HG02588 (cell line): ENCODE measurements around the gene ARHGAP22.
"Not testable (repeated sequence)": the region's sequence is repeated elsewhere in the genome, so short reads cannot be mapped to it uniquely, and the experiment has no call there.

Source experiments
- ATAC-seq: cut with Tn5 transposase; IDR thresholded peaks from one replicate; pipeline ENCODE4 v1.9.1; 2021; ENCODE audit warnings: mild to moderate bottlenecking, moderate library complexity; ENCODE audit not compliant: unreplicated experiment

ARHGAP22 gene

DNA sequence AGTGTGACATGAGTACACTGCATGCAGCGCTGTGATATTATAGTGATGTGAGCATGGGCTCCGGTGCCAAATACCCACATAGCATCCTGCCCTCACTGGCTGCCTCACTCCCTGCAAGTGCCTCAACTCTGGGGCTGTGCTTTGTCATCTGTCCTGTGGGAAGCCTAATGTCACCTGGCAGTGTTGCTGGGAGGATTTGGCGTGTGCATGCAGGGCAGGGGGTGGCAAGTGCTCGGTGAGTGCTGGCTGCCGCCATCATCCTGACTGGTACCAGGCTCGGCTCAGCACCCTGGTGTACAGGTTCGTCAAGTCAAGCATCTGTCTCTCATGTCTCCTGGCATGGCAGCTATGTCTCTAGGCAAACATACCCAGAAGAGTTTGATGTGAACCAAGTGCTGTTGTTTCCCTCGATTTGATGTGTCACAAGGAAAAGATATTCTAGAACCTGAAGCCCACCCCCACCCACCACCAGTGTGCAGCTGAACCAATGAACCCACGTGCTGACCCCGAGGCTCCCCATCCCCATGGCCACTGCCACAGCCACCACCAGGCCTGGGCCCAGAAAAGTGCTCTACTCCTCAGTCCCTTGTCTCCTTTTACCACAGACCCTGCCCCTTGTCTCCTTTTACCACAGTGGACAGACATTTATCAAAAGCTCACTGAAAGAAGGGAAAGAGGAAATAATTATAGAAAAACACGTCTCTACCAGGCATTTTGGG is 162.6 kb downstream of the ARHGAP22 start:
- no peak for ATAC-seq

DNA sequence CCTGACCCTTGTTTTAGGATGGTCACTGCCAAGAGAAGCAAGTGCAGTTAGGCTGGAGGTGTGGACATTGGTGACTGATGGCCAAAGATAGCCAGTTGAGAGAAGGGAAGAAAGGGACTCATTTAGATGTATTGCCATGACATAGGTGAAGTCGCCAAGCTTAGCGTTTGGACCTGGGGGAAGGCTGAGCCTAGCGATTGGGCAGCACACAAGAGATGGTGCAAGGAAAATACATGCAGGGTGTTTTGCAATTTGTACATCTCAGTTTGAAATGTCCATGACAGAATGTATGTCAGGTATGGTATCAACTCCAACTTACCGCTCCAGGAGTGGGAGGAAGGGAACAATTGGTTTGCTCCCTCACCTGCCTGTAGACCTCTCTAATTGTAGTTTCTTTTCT is 164.1 kb downstream of the ARHGAP22 start:
- ATAC-seq: no peak

DNA sequence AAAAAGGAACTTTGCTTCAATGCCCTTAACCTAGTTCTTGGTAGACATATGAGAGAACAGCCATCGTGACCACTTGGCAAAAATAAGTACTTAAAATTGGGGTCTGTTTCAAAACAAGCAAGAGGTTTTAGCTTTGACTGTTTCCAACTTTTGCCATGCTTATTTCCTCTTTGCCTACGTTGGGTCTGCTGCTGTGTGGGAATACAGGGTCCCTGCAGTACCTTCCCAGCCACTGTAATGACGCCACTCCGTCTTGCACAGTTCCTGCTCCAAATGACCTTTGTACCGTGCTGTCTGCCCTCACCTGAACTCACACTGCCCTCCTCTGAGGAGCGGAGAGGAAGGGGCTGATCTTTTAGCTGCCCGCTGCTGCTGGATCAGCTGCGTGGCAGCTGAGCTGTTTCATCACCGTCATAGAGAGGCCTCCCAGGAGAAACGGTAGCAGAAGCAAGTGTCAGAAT is 165.3 kb downstream of the ARHGAP22 start:
- ATAC-seq: no peak

DNA sequence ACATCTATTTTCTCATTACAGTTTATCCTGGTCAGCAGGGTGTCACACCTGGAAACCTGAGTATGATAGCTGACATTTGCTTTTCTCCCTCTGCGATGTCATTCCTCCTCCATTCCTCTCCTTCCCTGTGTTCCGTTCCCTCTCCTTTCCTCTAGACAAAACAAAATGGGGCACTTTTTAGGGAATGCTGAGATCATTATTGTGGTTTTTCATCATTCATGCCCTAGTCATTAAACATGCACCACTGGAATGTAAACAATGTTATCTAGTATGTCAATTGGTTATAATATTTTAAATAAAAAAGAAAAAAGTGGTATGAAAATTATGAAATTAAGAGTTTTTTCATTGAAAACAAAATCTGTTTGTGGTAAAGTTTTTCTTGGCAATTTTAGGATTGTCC is 165.8 kb downstream of the ARHGAP22 start:
- ATAC-seq: no peak

DNA sequence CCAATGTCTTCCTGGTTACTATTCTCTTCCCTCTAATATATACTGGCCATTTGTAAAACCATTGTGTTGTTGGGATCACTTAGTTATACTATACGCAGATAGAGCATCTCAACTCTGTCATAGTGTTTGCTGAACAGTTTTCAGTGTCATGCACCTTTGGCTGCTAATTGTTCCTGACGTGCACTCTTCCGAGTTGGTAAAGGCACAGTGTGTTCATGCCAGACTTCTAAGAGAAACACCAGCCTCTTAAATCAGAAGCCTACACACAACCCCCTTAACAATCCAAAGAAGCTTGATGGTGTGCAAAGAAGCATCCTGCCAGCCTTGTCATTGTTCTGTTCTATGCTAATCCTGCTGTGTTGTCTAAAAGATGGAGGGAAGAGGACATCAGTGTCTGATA is 167.3 kb downstream of the ARHGAP22 start:
- ATAC-seq: no peak

DNA sequence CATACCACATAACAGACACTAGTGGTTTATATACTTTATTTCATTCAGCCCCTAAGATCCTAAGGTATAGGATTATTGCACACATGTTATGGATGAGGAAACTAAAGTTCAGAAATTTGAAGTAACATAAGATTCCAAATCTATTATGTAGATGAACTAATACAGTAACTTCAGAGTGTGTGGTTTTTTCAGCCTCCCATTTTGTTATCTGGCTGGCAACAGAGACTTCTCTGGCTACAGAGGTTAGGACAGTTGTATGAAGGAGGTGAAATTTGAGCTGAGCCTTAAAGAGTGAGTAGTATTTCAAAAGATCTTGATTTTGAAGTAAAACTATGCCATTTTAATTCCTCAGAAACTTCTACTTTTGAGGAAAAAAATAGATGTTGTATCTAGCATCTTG is 173.0 kb downstream of the ARHGAP22 start:
- ATAC-seq: no peak

DNA sequence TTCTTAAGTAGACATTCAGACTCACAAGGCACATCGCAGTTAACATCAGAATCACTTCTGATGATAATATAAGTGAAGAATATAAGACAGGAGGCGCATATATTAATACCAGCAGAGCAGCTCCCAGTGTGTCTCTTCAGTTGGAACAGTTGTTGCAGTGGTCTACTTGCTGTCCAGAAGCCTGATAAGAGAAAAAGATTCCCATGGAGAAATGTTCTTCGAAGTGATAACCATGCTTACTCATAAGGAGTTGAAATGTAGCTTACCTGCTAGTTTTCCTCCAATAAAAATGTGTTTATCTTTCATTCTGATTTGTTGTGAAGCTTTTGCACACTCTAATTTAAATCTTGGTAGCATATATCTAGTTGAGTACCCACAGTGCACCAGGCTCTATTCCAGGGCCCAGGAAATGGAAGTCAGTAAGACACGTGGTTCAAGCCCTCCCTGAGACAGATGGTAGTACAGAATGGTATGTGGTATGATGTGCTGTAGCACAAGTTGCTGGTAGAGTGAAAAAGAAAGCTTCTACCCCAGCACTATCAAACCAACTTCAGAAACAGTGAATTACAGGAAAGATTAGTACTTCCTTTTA is 174.4 kb downstream of the ARHGAP22 start:
- no peak for ATAC-seq

DNA sequence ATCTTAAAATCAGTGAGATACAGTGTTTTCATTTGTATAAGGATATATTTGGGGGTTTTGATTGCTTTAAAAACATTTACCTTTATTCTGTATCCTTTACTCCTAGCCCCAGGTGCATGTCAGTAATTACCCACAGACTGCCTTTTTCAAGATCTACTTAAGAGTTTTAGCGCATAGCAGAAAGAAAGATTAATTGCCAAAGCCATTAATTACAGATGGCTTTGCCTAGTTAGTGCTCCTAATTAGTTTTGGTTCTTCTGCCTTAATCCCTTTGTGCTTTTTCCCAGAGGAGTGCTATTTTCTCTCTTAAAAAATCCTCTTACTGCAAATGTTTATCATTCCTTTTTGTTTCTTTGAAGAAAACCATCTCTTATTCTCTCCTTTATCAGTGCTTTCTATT is 175.6 kb downstream of the ARHGAP22 start:
- ATAC-seq: no peak

DNA sequence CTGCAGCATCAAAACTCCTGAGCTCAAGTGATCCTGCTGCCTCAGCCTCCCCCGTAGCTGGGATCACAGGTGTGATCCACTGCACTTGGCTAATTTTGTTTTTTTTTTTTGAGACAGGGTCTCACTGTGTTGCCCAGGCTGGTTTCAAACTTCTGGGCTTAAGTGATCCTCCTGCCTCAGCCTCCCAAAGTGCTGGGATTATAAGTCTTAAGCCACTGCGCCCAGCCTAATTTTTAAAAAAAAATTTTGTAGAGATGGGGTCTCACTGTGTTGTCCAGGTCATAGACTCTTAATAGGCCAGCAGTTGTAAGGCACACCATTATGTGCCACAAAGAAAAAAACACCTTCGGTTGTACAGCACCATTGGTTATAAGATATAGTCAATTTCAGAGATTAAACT is 176.0 kb downstream of the ARHGAP22 start:
- no peak for ATAC-seq

DNA sequence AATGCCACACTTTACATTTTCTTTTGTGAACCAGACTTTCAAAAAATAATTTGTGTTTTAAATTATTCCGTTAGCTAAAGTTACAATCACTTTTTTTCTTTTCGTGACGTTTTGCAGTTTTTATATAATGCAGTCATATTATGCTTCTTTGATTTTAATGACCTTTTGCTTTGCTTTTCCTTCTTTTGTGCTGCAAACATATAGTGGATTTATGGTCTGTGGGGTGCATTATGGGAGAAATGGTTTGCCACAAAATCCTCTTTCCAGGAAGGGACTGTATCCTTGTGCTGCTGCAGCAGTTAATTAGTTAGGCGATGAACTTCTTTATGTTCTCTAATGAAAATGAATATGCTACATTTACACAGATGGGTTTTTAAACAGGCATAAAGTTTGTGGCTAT is 181.0 kb downstream of the ARHGAP22 start:
- ATAC-seq: no peak

DNA sequence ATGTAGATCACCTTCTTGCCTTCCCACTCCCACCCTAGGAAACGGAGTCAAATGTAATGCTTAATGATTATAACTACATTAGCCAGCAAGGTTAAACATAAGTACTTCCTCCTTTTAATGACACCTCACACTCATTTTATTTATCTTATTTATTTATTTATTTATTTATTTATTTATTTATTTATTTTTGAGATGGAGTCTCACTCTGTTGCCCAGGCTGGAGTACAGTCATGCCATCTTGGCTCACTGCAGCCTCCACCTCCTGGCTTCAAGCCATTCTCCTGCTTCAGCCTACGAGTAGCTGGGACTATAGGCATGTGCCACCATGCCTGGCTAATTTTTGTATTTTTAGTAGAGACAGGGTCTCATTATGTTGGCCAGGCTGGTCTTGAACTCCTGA is 183.0 kb downstream of the ARHGAP22 start:
- not testable (repeated sequence) for ATAC-seq

DNA sequence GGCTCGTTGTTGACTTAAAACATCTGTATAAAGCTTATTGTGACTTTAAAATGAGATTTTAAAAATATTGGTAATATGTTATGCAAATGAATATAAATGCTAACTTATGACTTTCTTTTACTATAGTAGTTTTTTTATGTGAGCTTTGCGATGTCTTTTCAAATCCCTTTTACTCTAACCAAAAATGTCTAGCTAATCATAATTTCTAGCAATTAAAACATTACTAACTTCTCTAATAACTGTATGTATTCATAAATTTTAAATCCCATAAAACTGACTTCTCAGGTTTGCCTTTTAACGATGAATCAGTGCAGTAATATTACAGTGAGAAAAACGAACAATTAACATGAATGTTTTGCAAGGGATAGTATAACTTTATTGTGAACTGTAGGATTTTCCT is 185.2 kb downstream of the ARHGAP22 start:
- no peak for ATAC-seq

DNA sequence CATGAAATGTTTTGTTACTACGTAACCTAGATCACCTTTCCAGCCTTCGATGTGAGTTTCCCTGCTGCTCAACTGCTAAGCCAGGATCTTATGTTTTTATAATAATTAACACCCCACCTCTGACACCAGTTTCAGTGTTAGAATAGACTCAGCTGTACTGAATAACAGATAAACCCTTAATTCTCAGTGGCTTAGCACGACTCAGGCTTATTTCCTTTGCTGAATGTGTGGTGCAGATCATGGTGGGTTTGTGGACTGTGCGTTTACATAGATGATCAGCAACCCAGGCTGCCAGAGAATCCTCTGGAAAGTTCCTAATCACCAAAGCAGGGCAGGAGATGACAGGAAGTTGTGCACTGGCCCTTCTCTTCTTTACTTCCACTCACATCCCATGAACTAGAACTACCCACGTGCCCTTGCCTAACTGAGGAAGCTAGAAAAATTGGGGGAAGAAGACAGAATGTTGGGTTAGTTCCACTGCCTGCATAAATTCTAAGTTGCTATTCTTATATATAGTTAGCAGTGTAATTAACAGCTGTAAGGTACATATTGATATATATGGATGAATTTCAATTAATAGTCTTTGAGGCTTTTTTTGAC is 186.6 kb downstream of the ARHGAP22 start:
- ATAC-seq: no peak

DNA sequence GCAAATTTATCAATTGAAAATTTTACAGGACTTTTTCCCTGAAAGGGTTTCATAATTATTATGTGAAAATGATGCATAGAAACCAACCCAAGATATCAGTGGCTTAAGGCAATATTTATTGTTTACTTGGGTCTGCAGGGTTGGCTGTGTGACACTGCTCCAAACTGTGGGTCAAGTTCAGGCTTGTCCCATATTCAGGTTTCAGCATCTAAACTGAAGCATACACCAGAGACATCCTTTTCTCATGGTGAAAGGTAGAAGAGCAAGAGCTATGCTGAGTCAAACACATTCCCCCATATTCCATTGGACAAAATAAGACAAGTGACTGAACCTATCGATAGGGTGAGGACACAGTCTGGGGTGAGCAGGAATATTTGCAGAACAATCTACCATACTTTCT is 187.5 kb downstream of the ARHGAP22 start:
- ATAC-seq: no peak

DNA sequence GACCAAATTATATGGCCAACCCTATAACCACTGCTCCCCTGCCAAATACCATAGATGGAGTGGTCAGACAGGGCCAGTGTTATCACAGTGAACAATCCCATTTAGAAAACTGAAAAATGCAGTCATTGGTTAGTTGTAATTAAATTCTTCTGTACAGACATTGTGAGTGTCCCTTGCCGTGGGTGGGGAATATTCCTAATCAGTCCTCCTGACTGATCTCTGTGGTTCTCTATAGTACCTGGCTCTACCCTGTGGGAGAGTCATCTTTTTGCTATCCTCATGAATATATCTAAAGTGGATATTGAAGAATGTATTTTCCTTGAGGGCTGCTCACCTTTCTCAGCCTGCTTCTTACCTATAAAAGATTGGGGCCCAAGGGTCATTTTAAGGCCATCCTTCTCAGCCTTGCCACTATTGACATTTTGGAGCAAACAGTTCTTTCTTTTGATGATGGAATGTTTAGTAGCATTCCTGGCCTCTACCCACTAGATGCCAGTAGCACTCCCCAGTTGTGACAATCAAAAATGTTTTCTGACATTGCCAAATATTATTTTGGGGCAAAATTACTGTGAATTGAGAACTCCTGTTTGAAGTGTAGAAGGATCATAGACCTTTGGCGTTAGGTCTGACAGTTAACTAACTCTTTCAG is 188.2 kb downstream of the ARHGAP22 start:
- no peak for ATAC-seq

DNA sequence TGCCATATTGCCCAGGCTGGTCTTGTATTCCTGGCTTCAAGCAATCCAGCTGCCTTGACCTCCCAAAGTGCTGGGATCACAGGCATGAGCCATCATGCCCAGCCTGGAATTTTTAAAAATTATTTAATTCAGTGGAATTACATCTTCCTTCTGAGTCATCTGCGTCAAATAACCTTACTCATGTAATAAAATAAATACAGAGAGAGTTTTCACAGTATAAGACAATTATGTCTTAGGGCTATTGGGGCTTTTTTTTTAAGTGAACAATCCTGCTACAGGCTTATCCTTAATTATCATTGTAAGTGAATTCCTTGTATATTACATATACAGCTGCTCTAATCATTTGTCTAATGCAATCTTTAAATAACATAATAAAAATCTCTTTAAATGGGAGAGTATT is 190.1 kb downstream of the ARHGAP22 start:
- no peak for ATAC-seq

DNA sequence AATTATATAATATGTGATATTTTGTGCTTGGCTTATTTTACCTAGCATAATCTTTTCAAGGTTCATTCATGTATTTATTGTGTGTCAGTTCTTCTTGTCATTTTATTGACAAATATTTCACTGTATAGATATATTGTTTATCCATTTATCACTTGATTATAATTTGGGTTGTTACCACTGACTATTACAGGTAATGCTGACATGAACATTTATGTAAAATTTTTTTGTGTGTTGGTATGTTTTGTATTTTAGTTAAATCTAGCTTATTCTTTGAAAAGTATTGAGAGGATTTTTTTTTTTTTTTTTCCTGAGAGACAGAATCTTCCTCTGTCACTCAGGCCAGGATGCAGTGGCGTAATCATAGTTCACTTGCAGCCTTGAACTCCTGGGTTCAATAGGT is 190.7 kb downstream of the ARHGAP22 start:
- ATAC-seq: no peak

DNA sequence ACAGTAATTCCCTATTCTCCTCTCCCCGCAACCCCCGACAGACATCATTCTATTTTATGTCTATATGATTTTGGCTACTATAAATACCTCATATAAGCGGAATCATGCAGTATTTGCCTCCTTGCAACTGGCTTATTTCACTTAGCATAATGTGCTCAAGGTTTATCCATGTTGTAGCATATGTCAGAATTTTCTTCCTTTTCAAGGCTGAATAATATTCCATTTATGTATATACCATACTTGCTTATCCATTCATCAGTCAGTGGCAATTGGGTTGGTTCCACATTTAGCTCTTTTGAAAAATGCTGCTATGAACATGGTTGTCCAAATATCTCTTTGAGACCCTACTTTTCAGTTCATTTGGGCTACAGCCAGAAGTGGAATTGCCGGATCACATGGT is 191.9 kb downstream of the ARHGAP22 start:
- ATAC-seq: no peak

DNA sequence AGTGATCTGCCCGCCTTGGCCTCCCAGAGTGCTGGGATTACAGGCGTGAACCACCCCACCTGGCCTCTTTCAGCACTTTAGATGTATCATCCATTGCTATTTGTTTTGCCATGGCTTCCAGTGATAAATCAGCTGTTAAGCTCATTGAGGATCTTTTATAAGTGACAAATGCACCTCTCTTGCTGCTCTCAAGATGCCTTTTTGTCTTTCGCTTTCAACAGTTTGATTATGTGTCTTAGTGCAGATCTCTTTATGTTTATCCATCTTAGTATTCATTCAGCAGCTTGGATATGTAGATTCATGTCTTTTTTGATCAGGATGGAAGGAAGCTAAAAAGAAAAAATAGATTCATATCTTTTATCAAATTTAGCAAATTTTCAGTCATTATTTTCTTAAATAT is 192.8 kb downstream of the ARHGAP22 start:
- no peak for ATAC-seq

DNA sequence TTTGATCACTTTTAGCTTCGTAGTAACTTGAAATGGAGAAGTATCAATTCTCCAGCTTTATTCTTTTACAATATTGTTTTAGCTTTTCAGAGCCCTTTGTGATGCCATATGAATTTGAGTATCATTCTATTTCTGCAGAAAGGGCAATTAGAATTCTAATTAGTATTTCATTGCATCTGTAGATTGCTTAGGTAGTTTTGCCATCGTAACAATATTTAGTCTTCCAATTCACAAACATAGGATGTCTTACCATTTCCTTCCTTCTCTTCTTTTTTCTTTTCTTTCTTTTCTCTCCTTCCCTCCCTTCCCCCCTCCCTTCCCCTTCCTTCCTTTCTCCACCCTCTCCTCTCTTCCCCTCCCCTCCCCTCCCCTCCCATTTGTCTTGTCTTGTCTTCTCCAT is 193.4 kb downstream of the ARHGAP22 start:
- ATAC-seq: no peak

DNA sequence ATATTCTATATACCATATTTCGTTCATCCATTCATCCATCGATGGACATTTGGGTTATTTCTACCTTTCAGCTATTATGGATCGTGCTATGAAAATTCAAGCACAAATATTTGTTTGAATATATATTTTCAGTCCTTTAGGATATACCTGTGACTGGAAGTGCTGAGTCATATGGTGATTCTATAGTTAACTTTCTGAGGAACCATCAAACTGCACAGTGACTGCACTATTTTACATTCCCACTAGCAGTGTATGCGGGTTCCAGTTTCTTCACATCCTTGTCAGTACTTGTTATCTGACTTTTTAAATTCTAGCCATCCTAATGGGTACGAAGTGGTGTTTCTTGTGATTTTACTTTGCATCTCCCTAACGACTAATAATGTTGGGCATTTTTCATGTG is 194.4 kb downstream of the ARHGAP22 start:
- no peak for ATAC-seq

DNA sequence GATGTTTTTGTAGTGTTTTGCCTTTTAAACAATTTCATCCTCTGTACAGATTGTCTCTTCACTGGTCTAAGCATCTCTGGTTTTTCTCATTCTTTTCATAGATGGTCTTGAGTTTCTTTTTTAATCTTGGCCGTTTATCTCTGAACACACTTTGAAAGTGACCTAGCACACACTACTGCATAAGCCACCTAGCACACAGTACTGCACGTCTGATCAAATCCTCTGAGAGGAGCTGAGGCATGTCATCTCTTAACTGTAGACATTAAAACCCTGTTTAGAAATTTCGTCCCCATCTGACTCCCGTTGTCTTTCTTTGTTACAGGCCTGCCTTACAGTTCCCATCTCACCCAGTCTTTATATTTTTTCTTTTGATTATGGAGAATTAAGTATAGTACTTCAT is 198.2 kb downstream of the ARHGAP22 start:
- no peak for ATAC-seq
